CD4-positive, alpha-beta T cell treated with Interleukin-4 for 1 hour (primary cell): ENCODE data around the gene RIMS4.
A peak's percentile ranks its signal among the peaks of the same experiment; 100 is the strongest.

Source experiments
- DNase-seq, 2 donors: peaks; one replicate each; pipeline ENCODE4 v3.0.0-alpha.2; 2020 to 2022

Gene RIMS4

DNA sequence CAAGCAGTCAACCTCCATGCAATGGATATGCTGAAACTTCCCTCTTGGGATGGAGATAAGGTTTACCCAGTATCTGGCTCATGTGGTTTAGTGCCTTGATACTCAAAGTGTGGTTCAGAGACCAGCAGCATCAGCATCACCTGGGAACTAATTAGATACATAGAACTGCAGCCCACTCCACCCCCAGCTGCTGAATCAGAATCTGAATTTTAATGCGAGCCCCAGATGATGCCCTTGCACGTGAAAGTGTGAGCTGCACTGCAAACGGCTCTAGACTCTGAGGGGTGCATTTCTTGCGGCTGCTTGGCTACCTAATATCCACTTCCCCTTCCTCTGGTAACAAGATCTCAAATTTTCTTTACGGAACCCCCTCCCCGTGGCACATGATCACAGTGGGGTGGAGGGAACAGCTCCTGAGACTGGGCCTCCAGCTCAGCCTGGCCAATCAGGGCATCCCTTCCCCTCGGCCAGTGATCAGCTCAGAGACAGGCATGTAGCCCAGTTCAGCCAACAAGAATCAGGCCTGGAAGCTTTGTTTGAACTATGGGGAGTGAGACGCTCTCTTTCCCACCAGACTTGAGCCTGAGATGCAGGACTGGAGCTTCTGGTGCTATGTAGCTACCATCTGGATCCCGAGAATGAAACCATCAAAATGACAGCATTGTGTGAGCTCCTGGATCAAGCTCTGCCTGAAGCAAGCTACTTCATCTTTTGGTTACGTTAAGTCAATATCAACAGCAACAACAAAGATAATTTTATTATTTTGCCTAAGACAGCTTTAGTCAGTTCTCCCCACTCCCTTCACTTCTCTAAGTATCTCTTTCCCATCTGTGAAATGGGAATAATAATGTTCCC, 51.9 kb downstream of the RIMS4 start:
- DNase-seq: no peak

DNA sequence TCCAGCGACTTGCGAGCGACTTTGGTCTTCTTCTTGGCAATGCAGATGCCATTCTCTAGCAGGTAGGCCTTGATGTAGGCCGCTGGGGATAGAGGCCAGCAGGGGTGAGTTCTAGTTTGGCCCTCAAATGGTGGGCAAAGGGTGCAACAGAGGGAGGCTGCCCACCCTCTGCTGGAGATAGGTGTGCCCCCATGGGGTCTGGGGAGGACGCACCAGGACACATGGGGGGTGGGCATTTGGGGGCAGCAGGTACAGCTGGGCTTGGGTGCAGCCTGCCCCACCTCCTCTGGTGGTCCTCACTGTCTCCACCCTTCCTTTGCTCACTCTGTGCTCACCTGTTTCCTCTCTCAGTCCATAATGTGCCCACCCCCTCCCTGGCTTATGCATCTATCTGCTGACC, 53.4 kb downstream of the RIMS4 start:
- DNase-seq: no peak

DNA sequence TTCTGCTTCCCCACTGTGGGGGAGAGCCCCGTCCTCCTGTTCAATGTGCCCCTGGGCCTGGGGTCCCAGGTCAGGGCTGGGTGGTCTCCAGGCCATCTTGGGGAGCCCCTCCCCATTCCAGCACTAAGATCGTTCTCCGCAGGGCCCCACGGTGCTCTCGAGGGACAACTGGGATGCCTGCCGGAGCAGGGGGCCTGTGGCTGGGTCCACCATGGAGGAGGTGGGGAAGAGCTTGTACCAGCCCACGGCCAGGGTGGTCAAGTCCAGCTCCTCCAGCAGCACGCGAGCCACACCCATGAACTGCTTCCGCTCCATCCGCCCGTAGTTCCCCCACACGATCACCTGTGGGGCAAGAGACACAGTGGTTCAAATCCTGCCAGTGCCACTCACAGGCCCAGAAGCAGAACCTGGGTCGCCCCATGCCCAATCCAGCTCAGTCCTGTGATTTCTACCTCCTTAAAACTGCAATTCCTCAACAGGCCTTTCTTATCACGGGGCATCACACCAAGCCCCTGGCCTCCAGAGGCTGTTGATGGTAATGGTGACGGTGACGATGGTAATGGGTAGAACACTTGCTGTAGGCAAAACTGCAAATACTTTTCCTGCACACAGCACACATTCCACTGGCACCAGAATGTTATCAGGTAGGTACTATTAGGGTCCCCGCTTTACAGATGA, 54.2 kb downstream of the RIMS4 start:
- no peak for DNase-seq

DNA sequence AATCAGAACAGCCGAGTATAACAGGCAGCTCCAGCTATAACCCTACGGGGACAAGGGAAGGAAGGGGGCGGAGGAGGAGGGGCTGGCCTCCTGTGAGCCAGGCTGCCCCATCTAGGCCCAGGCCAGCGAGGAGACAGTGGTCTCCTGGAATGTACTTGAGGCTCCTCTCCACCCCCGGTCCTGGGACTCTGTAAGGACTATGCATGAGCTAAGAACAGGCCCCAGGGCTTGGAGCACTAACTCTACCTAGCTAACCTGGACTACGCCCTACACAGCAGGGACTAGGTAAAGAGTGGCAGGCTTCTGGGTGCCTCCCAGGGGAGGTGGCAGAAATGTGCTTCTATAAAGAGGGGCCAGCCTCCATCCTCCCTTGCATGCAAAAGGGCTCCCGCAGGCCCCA, 55.8 kb downstream of the RIMS4 start:
- DNase-seq: no peak

DNA sequence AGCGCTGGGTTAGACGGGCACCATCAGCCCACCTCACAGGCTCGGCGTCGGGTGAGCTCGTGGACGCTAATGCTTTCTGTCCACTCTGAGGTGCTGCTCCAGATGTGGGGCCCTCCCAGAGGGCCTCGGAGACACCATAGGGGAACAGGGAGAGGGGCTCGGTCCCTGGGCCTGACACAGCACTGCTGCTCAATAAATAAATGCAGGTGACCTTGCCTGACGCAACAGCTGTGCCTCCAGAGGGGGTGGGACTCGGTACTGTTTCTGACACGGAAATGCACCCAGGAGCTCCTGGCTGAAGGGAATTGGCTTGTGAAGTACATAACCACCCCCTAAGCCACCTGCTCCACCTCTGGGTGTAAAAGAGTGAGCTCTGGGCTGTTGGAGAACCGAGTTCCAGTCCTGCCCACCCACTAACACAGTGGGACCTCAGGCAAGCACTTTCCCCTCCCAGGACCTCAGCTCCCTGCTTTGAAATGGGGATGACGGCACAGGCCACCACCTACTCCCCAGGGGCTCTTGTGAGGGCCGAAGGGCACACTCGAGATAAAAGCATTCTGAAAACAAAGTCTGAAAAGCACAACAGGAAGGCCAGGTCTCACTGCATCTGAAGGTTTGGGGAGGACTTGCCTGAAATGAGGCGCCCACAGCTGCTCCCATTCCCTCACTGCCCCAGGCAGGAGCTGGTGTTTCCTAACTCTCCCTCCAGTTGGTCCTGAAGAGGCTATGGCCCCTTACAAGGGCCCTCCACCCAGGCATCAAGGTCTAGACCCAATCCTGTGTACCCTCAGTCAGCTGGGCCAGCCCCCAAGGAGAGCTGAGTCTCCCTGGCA, 58.0 kb downstream of the RIMS4 start:
- no peak for DNase-seq

DNA sequence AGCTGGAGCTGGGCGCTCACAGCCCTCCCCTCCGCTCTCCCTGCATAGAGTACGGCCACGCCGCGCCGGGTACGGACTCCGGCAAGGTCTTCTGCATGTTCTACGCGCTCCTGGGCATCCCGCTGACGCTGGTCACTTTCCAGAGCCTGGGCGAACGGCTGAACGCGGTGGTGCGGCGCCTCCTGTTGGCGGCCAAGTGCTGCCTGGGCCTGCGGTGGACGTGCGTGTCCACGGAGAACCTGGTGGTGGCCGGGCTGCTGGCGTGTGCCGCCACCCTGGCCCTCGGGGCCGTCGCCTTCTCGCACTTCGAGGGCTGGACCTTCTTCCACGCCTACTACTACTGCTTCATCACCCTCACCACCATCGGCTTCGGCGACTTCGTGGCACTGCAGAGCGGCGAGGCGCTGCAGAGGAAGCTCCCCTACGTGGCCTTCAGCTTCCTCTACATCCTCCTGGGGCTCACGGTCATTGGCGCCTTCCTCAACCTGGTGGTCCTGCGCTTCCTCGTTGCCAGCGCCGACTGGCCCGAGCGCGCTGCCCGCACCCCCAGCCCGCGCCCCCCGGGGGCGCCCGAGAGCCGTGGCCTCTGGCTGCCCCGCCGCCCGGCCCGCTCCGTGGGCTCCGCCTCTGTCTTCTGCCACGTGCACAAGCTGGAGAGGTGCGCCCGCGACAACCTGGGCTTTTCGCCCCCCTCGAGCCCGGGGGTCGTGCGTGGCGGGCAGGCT, 60.1 kb downstream of the RIMS4 start:
- DNase-seq: no peak

DNA sequence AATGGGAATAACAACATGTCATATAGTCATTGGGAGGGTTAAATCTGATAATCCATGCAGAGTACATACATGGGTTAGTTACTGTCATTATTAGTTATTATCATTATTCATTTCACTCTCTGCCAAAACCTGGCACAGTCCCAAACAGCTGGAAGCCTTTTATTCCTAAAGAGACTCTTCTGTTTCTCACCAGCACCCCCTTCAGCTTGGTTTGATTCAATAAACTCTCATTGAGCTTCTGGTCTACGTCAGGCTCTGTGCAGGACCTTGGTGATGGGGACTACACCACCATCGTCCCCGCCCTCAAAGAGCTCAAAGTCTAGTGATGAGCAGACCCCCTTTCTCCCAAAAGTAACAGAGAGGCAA, 62.4 kb downstream of the RIMS4 start:
- no peak for DNase-seq

DNA sequence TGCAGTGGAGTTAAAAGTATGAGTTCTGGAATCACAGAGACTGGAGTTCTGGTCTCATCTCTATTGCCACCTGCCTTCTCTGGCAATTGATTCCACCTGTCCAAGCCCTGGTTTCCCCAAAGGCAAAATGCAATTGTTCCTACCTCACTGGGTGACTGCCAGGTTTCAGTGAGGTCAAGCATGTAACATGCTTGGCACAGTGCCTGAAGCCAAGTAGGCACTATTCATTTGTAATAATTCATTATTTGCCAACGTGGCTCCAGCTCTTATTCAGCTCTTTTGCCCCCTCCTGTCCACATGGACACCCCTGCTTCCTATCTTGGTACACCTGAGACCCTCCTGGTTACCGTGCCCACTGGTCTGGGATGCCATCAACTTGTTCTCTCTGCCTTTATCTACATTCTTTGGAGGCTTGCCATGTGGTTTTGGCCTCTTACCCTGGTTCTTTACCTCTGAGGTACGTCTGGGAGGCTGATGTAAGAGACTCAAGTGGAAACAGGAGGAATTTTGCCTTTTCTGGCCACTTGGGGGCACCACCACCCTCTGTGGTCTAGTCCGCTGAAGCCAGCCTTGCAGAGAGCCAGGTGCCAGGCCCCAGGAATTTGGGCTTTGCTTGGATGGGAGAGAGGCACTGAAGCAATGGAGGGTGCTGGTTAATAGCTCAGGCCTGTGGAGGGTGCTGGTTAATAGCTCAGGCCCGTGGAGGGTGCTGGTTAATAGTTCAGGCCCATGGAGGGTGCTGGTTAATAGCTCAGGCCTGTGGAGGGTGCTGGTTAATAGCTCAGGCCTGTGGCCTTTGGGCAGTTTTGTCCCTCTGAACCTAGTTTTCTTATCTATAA, 63.0 kb downstream of the RIMS4 start:
- peak; percentile 41 to 46 for DNase-seq

DNA sequence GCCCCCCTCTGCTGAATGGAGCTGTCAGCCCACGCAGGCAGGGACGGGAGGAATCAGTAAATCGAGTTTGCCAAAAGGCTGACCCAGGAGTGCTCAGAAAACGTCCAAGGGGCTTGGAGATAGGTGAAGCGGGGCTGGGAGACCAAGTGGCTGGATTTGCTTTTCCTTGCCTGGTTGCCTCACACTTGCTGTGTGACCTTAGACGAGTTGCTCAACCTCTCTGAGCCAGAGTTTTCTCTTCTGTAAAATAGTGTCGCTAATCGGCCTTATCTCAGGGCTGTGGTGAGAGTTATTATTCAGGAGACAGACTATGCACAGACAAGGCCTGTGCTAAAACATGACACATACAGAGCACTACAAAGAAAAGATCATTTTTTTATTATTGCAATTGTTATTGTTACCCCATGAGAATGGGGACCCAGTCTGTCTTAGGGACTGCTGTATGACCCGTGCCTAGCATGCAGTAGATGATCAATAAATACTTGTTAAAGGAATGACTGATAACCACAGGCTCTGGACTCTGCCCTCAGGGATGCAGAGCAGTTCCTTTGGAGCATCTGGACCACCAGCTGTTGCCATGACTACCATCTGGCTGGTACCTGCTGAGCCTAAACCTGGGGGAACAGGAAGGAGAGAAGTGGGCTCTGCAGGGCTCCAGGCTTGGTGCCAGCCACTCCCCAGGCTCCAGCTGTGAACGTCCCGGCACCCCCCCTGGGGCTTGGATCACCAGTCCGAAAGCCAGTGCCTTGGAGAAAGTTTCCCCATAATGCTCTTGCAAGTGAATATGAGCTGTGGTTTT, 63.8 kb downstream of the RIMS4 start:
- no peak for DNase-seq

DNA sequence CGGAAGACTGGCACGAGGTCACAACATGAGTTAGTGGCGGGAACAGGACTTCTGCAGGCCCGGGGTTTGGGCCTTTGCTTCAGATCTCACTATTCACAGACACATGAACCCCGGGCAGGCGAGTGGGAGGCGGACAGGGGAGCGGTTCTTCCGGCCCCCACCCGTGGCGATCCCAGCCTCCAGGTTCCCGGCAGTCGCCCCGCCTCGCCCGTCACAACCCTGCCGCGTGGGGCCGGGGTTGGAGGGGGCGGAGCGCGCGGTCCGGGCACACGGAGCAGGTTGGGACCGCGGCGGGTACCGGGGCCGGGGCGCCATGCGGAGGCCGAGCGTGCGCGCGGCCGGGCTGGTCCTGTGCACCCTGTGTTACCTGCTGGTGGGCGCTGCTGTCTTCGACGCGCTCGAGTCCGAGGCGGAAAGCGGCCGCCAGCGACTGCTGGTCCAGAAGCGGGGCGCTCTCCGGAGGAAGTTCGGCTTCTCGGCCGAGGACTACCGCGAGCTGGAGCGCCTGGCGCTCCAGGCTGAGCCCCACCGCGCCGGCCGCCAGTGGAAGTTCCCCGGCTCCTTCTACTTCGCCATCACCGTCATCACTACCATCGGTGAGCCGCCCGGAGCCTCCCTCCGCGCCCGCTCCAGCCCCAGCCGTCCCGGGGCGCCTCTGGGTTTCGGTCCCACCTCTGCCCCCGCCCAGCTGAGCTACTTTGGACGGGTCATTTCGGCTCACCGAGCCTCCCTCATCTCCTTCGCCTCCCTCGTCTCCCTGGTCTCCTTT, 64.6 kb downstream of the RIMS4 start, which contains the start of gene KCNK15:
Gene KCNK15 (plus strand): TSS at position 268 of the 769 bp plus-strand sequence. CDS start 46 bp downstream, at position 314.
- DNase-seq: peak; percentile 10 to 15

DNA sequence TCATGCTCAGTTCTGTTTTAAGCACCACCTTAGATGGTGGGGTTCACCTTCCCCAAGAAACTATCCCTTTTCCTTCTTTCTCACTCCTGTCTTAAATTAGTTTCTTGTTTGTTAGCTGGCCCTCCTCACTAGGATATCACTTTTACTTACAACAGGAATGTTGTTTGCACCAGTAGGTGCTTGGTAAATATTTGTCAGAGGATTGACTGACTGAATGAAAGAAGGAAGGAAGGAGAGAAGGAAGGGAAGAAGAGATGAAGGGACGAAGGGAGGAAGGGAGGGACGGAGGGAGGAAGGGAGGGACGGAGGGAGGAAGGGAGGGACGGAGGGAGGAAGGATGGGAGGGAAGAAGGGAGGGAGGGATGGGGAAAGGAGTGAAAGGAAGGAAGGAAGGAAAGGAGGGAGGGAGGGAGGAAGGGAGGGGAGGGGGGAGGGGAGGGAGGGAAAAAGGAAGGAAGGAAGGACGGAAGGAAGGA, 65.2 kb downstream of the RIMS4 start:
- no peak for DNase-seq

DNA sequence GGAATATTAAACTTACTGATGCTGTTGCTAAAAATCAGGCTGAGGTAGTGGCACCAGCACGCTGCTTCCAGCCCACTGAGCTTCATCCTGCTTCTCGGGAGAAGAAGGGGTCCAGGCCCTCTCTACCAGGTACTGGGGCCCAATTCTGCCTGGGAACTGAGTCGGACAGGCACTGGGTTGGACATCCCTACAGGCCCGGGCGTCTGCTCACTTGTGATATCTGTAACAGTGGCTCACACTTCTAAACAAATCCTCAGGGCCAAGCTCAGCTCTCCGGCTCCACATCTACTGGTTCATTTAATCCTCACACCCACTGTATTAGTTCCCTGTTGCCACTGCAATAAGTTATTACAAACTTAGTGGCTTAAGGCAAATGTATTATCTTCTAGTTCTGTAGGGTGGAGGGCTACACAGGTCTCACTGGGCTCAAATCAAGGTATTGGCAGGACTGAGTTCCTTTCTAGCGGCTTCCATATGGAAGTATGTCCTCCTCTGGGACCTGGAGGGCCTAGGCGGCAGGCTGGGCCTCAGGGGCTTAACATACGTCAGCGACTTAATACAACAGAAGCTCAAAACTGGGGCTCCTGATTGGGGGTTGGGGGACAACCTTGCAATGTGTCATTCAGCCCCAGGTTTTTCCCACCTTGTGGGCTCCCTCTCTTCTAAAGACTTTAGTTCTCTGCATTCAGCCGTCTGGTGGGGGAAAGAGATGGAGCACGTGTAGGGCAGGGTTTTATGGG, 66.3 kb downstream of the RIMS4 start:
- DNase-seq: no peak

DNA sequence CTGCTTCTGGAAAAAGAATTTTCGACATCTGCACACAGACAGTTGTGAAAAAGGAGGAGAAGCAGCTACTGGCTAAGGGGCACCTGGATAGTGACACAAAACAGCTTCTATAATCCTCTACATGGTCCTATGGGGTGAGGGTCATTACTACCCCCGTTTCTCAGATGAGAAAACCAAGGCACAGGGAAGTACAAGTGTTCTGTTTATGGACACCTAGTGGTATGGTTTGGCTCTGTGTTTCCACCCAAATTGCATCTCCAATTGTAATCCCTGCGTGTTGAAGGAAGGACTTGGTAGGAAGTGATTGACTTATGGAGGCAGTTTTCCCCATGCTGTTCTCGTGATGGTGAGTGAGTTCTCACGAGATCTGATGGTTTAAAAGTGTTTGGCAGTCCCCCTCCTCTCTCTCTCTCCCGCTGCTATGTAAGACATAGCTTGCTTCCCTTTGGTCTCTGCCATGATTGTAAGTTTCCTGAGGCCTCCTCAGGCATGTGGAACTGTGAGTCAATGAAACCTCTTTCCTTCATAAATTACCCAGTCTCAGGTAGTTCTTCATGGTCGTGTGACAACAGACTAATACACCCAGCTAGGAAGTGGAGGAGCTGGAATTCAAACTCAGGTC, 67.2 kb downstream of the RIMS4 start:
- DNase-seq: no peak

DNA sequence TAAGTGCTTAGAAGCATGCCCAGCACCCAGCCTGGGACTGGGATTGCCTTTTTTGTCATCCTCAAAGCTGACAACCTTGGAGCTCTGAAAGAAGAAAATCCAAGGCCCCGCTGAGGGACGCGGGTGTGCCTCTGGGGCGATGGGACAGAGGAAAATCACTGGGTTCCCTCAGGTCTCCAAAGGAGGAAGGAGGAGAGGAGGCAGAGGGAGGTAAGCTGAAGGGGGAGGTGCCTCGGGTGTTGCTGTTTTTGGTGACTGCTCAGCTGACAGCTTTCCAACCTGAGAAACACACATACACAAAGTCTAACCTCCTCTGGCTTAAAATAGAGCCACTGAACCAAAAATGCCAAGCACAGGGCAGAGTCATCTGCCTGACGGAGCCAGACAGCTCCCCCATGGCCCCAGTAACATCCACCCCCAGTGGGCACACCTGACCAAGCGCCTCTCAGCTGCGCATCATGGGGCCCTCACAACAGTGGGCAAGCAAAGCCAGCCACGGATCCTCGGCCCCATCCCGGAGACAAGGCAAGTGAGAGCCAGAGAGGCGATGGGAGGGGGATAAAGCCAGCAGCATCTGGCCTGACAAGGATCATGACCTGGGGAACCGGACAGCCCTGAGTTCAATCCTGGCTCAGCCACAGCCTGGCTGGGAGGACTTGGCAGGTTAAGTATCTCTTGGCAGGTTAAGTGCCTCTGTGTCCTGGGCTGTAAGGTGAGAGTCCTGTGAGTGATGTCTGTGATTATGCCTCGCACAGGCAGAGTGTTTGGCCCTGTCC, 67.9 kb downstream of the RIMS4 start:
- no peak for DNase-seq

DNA sequence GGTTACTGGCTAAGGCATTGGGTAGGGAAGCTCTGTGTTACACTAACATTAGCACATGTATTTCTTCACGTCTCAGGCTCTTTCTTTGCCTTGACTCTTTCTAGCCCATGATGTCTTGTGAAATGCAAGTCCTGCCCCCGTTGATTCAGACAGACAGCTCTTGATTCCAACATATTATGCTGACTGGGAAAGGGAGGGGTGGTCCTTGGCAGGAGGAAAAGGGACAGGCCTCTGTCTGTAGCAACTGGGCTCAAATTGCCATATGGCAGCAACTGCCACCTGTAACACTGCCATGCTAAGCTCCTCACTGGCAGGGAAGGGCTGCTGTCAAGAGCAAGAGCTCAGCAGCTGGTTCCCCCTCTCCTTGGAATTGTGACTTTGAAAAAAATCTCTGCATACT, 70.4 kb downstream of the RIMS4 start:
- DNase-seq: no peak

DNA sequence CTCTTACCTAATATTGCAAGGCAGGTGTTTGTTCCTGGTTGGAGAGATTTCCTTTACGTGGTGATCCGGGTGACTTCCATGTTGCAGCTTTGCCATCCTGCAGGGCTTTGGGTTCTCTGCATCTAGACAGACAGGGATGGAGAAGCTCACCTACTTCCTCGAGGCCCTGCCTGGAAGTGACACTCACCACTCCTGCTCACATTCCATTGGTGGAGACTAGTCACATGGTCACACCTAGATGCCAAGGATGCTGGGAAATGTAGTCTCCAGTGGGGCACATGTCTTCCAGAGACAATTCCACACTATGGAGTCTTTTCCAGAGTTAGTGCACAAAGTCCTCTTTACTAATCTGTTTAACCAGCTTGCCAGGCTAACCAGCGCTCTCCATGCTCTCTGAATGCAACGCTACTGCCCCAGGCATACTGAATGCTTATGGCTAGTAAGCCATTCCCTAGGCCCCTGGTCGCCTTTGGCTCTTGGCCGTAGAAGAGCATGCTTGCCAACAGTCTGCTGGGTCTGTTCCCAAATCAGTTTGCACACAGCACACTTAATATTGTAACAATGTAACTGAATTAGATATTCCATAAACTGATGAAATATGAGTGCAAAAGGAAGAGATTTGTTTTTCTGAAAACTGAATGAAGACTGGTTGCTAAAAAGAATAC, 71.4 kb downstream of the RIMS4 start:
- peak; percentile 54 to 63 for DNase-seq

DNA sequence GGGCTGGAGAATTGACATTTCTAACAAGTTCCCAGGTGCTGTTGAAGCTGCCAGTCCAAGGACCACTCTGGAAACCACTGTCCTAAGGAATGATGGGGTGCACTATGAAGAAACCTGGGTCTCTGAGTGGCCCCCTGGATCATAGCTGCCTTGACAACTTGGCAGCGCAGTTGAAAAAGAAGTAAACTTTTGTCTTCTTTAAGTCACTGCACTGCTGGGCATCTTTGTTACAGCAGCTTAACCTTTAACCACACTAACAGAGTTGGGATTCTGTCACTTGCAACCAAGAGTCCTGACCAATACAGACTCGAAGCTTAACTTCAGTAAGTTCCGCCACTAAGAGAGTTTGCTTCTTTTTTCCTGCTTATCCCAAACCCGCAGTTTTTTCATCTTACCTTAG, 73.2 kb downstream of the RIMS4 start:
- no peak for DNase-seq
